HG02870 (cell line): ENCODE measurements around the gene CACNB4.
A peak's percentile ranks its signal among the peaks of the same experiment; 100 is the strongest.

Source experiments
- ATAC-seq: cut with Tn5 transposase; IDR thresholded peaks from one replicate; pipeline ENCODE4 v1.9.1; 2021; ENCODE audit warnings: mild to moderate bottlenecking, moderate library complexity; ENCODE audit not compliant: unreplicated experiment

Gene CACNB4

GRCh38 chr2:152054593-152054992, 44.3 kb downstream of the CACNB4 start:
- no peak for ATAC-seq

GRCh38 chr2:152051436-152051835, 47.4 kb downstream of the CACNB4 start:
- peak; percentile 28 for ATAC-seq

- ATAC-seq, result no peak
Observed at GRCh38 chr2:152050915-152051314, 47.9 kb downstream of the CACNB4 start.

- ATAC-seq, result no peak
Observed at GRCh38 chr2:152050341-152050740, 48.5 kb downstream of the CACNB4 start.

- no peak for ATAC-seq
Observed at GRCh38 chr2:152049541-152049940, 49.3 kb downstream of the CACNB4 start.

GRCh38 chr2:152047824-152048471, 50.9 kb downstream of the CACNB4 start:
- no peak for ATAC-seq

- ATAC-seq, result peak; percentile 80
Observed at GRCh38 chr2:152046940-152047339, 51.9 kb downstream of the CACNB4 start.

GRCh38 chr2:152042636-152043615, 55.9 kb downstream of the CACNB4 start:
- no peak for ATAC-seq

GRCh38 chr2:152038441-152038958, 60.3 kb downstream of the CACNB4 start:
- no peak for ATAC-seq

- ATAC-seq, result no peak
Observed at GRCh38 chr2:152037743-152038435, 61.0 kb downstream of the CACNB4 start.

- peak; percentile 89 for ATAC-seq
Observed at GRCh38 chr2:152036611-152037469, 62.0 kb downstream of the CACNB4 start.

GRCh38 chr2:152034257-152034801, 64.5 kb downstream of the CACNB4 start:
- no peak for ATAC-seq

GRCh38 chr2:152033011-152033925, 65.6 kb downstream of the CACNB4 start:
- no peak for ATAC-seq

GRCh38 chr2:152031747-152032306, 67.0 kb downstream of the CACNB4 start:
- ATAC-seq, result no peak

- peak; percentile 37 for ATAC-seq
Observed at GRCh38 chr2:152030596-152031328, 68.1 kb downstream of the CACNB4 start.

GRCh38 chr2:152028182-152028862, 70.5 kb downstream of the CACNB4 start:
- peak; percentile 43 for ATAC-seq

- ATAC-seq, result peak; percentile 80
Observed at GRCh38 chr2:152025678-152026287, 73.1 kb downstream of the CACNB4 start.
